Lower leg skin (tissue), 3 donors: ENCODE measurements around the gene R3HDM4.

Experiments
- CTCF ChIP-seq, 3 donors: fragments of 450-650 bp; IDR thresholded peaks; one replicate each; pipeline ENCODE4 v1.5.1; 2016; ENCODE audit warnings: antibody characterized with exemption in 3 of 3, mild to moderate bottlenecking in 3 of 3, moderate library complexity in 2 of 3
- POLR2A ChIP-seq, 2 donors: fragments of 450-650 bp; IDR thresholded peaks; one replicate each; pipeline ENCODE4 v1.6.1; 2016 to 2017; ENCODE audit warnings: antibody characterized with exemption in 2 of 2, mild to moderate bottlenecking in 1 of 2, moderate library complexity in 1 of 2

DNA sequence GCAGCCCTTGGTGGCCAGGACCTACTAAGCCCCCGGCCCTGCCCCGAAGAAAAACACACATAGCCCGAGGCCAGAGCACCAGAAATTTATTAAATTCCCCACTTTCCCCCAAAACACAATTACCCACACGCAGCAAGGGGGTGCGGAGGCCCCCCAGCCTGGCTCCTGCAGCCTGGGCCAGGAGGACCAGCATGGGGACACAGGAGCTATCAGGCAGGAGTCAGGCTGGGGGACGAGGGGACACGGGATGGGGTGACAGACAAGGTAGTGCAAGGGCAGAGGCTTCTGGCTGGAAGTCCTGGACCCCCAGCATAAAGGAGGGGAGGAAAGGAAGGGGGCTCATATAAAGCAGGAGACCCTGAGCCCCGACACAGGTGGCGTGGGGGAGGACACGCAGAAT lies 16.6 kb downstream of the R3HDM4 start:
- no peak for TF ChIP-seq CTCF (IDR thresholded peaks at IDR 0.05)
- TF ChIP-seq POLR2A (IDR thresholded peaks at IDR 0.05): no peak
